HG02973 (cell line): ENCODE results near the gene CD86.

Experiments
- ATAC-seq: cut with Tn5 transposase; IDR thresholded peaks from one replicate; pipeline ENCODE4 v1.9.1; 2021; ENCODE audit warnings: moderate library complexity; ENCODE audit not compliant: unreplicated experiment

Gene CD86

GRCh38 chr3:122058294-122058693 lies 3.1 kb downstream of the CD86 start:
- ATAC-seq, result no peak

- no peak for ATAC-seq
Measured at GRCh38 chr3:122060040-122060698, 5.0 kb downstream of the CD86 start.

- no peak for ATAC-seq
Measured at GRCh38 chr3:122063908-122064307, 8.7 kb downstream of the CD86 start.

- no peak for ATAC-seq
Measured at GRCh38 chr3:122064326-122064725, 9.2 kb downstream of the CD86 start.

- no peak for ATAC-seq
Measured at GRCh38 chr3:122066331-122067213, 11.4 kb downstream of the CD86 start.

- no peak for ATAC-seq
Measured at GRCh38 chr3:122067214-122067550, 12.0 kb downstream of the CD86 start.

GRCh38 chr3:122067588-122068240 lies 12.6 kb downstream of the CD86 start:
- no peak for ATAC-seq

- ATAC-seq, result peak; percentile 67
Measured at GRCh38 chr3:122074621-122075265, 19.6 kb downstream of the CD86 start.

GRCh38 chr3:122076491-122077292 lies 21.5 kb downstream of the CD86 start:
- no peak for ATAC-seq

GRCh38 chr3:122077293-122078234 lies 22.4 kb downstream of the CD86 start:
- ATAC-seq, result peak; percentile 33

GRCh38 chr3:122078235-122078935 lies 23.2 kb downstream of the CD86 start:
- no peak for ATAC-seq

GRCh38 chr3:122079524-122080206 lies 24.5 kb downstream of the CD86 start:
- ATAC-seq, result no peak

- no peak for ATAC-seq
Measured at GRCh38 chr3:122080207-122080587, 25.0 kb downstream of the CD86 start.

- ATAC-seq, result no peak
Measured at GRCh38 chr3:122081543-122082247, 26.5 kb downstream of the CD86 start.

GRCh38 chr3:122082357-122082756 lies 27.2 kb downstream of the CD86 start:
- ATAC-seq, result no peak

- ATAC-seq, result no peak
Measured at GRCh38 chr3:122084799-122085198, 29.6 kb downstream of the CD86 start.

GRCh38 chr3:122085673-122086072 lies 30.5 kb downstream of the CD86 start:
- ATAC-seq, result no peak

GRCh38 chr3:122088531-122088930 lies 33.4 kb downstream of the CD86 start:
- no peak for ATAC-seq
